ENCODE measurements around the gene AVEN. TPM values are rescaled to one million over a fixed set of nuclear protein-coding genes. Genes with fewer than 3 reads are reported as not detected.
"Not testable (repeated sequence)": the region's sequence is repeated elsewhere in the genome, so short reads cannot be mapped to it uniquely, and the experiment has no call there.

The AVEN gene
- total RNA-seq, 1 donor from 2014 or later = 69.2 TPM

- peak; percentile 20 for DNase-seq (ENCODE audit: low read depth)
These were observed 186.4 kb downstream of the AVEN start for GRCh38 chr15:33852570-33852969.

GRCh38 chr15:33852094-33852493, 186.9 kb downstream of the AVEN start:
- no peak for DNase-seq (ENCODE audit: low read depth)

- no peak for DNase-seq (ENCODE audit: low read depth)
These were observed 187.9 kb downstream of the AVEN start for GRCh38 chr15:33851079-33851478.

- no peak for DNase-seq (ENCODE audit: low read depth)
These were observed 191.0 kb downstream of the AVEN start for GRCh38 chr15:33848011-33848410.

- no peak for DNase-seq (ENCODE audit: low read depth)
These were observed 192.1 kb downstream of the AVEN start for GRCh38 chr15:33846862-33847261.

- peak; percentile 31 for DNase-seq (ENCODE audit: low read depth)
These were observed 192.9 kb downstream of the AVEN start for GRCh38 chr15:33846142-33846541.

- DNase-seq (ENCODE audit: low read depth) = no peak
These were observed 194.4 kb downstream of the AVEN start for GRCh38 chr15:33844597-33844996.

- DNase-seq (ENCODE audit: low read depth) = no peak
These were observed 194.8 kb downstream of the AVEN start for GRCh38 chr15:33844186-33844585.

- DNase-seq (ENCODE audit: low read depth) = no peak
These were observed 198.4 kb downstream of the AVEN start for GRCh38 chr15:33840615-33841014.

GRCh38 chr15:33839540-33839939, 199.5 kb downstream of the AVEN start:
- no peak for DNase-seq (ENCODE audit: low read depth)

- DNase-seq (ENCODE audit: low read depth) = peak; percentile 14
These were observed 201.7 kb downstream of the AVEN start for GRCh38 chr15:33837294-33837693.

- DNase-seq (ENCODE audit: low read depth) = no peak
These were observed 203.9 kb downstream of the AVEN start for GRCh38 chr15:33834892-33835743.

GRCh38 chr15:33831646-33832045, 207.4 kb downstream of the AVEN start:
- no peak for DNase-seq (ENCODE audit: low read depth)

- DNase-seq (ENCODE audit: low read depth) = no peak
These were observed 208.7 kb downstream of the AVEN start for GRCh38 chr15:33830351-33830750.

- DNase-seq (ENCODE audit: low read depth) = no peak
These were observed 212.8 kb downstream of the AVEN start for GRCh38 chr15:33826201-33826600.

- DNase-seq (ENCODE audit: low read depth) = no peak
These were observed 213.6 kb downstream of the AVEN start for GRCh38 chr15:33825453-33825852.

- DNase-seq (ENCODE audit: low read depth) = no peak
These were observed 215.9 kb downstream of the AVEN start for GRCh38 chr15:33823119-33823518.

GRCh38 chr15:33822479-33822878, 216.5 kb downstream of the AVEN start:
- DNase-seq (ENCODE audit: low read depth) = no peak

- DNase-seq (ENCODE audit: low read depth) = not testable (repeated sequence)
These were observed 219.5 kb downstream of the AVEN start for GRCh38 chr15:33819499-33819898.

Measured in myocyte (in vitro differentiated cells).